PC-3 (cell line): ENCODE results near the gene PLEKHA6. TPM values are rescaled to one million over a fixed set of nuclear protein-coding genes. Genes with fewer than 3 reads are reported as not detected.

Experiments
- ATAC-seq: fragments of 200-7000 bp; cut with Tn5 transposase; 2 replicates; pipeline ENCODE4 v1.9.1; 2020; ENCODE audit warnings: mild to moderate bottlenecking, moderate library complexity
- BruUV-seq: library from RNA; stranded (reverse); fragments of 400-500 nt; replicated peaks from 2 replicates; lab custom pipeline; 2021; lab: Mats Ljungman, UMichigan
- CTCF ChIA-PET: fragments of 300-600 bp; sonication (Branson Sonifier 250); formaldehyde crosslinking; loops from one replicate; lab custom pipeline; 2022; ENCODE audit warnings: antibody characterized with exemption; lab: Charles Lee
- POLR2A ChIA-PET: fragments of 300-600 bp; sonication (Branson Sonifier 250); formaldehyde crosslinking; loops from one replicate; lab custom pipeline; 2022; ENCODE audit warnings: antibody characterized with exemption; ENCODE audit not compliant: unreplicated experiment; lab: Charles Lee
- DNase-seq: peaks from one replicate; pipeline ENCODE4 v3.0.0-alpha.2; 2015
- H2AFZ ChIP-seq: fragments of 300-600 bp; sonication (generic); 2 replicates; pipeline ENCODE4 v1.6.0; 2016; ENCODE audit warnings: antibody characterized with exemption, low read length
- H3F3A ChIP-seq: fragments of 300-600 bp; sonication (generic); one replicate; pipeline ENCODE4 v1.6.0; 2017; ENCODE audit warnings: antibody characterized with exemption, low read length, control low read depth, mild to moderate bottlenecking; ENCODE audit not compliant: unreplicated experiment
- H3K27ac ChIP-seq: fragments of 300-600 bp; sonication (generic); 2 replicates; pipeline ENCODE4 v1.5.1; 2016; ENCODE audit warnings: mild to moderate bottlenecking, low read length
- H3K27me3 ChIP-seq: fragments of 300-600 bp; sonication (generic); 2 replicates; pipeline ENCODE4 v1.6.1; 2016; ENCODE audit warnings: low read length, mixed read lengths
- H3K36me3 ChIP-seq: fragments of 300-600 bp; sonication (generic); 2 replicates; pipeline ENCODE4 v1.6.1; 2016; ENCODE audit warnings: low read depth, mixed run types, low read length, mixed read lengths
- H3K4me1 ChIP-seq: fragments of 300-600 bp; sonication (generic); 2 replicates; pipeline ENCODE4 v1.5.1; 2016; ENCODE audit warnings: low read length; ENCODE audit not compliant: insufficient read depth
- H3K4me2 ChIP-seq: fragments of 300-600 bp; sonication (generic); 2 replicates; pipeline ENCODE4 v1.6.0; 2016; ENCODE audit warnings: low read length
- H3K4me3 ChIP-seq: fragments of 300-600 bp; sonication (generic); 2 replicates; pipeline ENCODE4 v1.5.1; 2016; ENCODE audit warnings: mild to moderate bottlenecking, low read length, mixed read lengths
- H3K79me2 ChIP-seq: fragments of 300-600 bp; sonication (generic); 2 replicates; pipeline ENCODE4 v1.6.1; 2017; ENCODE audit warnings: low read length, mixed read lengths
- H3K9ac ChIP-seq: fragments of 300-600 bp; sonication (generic); 2 replicates; pipeline ENCODE4 v1.6.0; 2016; ENCODE audit warnings: mild to moderate bottlenecking, low read length
- H3K9me2 ChIP-seq: fragments of 300-600 bp; sonication (generic); replicated peaks from 2 replicates; pipeline ENCODE4 v1.6.1; 2016; ENCODE audit warnings: mixed run types, low read length, mixed read lengths
- H3K9me3 ChIP-seq: fragments of 300-600 bp; sonication (generic); 2 replicates; pipeline ENCODE4 v1.6.1; 2016; ENCODE audit warnings: low read length, mixed read lengths
- H4K20me1 ChIP-seq: fragments of 300-600 bp; sonication (generic); 2 replicates; pipeline ENCODE4 v1.6.1; 2016; ENCODE audit warnings: low read length, mixed read lengths
- EZH2 ChIP-seq: fragments of 300-600 bp; sonication (generic); IDR thresholded peaks from one replicate; pipeline ENCODE4 v1.6.1; 2017; ENCODE audit warnings: antibody characterized with exemption, mild to moderate bottlenecking, low read length; ENCODE audit not compliant: unreplicated experiment
- EZH2phosphoT487 ChIP-seq: fragments of 300-600 bp; sonication (generic); IDR thresholded peaks from 2 replicates; pipeline ENCODE4 v1.6.1; 2018; ENCODE audit warnings: mild to moderate bottlenecking, antibody characterized with exemption, low read length, borderline replicate concordance
- intact Hi-C: fragments of 100-400 bp; cut with micrococcal nuclease; formaldehyde crosslinking; loops from 2 replicates; pipeline ENCODE4 v1.9.0; 2023
- total RNA-seq: library from RNA; depleted of rRNA; stranded (reverse); fragments of >200 nt; gene quantifications from 2 replicates; pipeline ENCODE4 v1.2.3, GENCODE V29; 2014
- TF ChIP-seq, protein P1 (sequence below): fragments of 300-600 bp; sonication (generic); conservative IDR thresholded peaks from 2 replicates; pipeline ENCODE4 v1.5.1; 2017; ENCODE audit warnings: antibody characterized with exemption, low read depth, mild to moderate bottlenecking, low read length

PLEKHA6 gene
- total RNA-seq, 1 experiment from 2014 or later = 53.8 TPM

DNA sequence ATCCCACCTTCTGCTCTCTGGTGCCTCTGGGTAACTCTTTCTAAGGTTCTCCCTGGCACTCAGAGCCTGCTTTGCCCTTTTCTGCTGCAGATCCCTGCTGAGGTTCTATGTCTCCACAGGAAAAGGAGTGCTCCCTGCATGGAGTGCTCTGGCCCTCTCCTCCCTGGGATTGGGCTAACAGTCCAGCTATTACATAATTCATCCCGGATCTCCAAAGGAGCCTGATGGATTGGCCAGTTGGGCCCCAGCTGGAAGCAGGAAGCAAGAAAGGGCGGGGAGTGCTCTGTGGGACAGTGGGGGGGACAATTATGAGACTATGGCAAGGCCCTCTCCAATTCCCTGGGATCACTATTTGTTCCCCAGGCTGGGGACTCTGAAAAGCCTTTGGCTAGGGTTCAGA is 94.1 kb downstream of the PLEKHA6 start:
- intact Hi-C loops = no loop called here
- no TSS peak for BruUV-seq
- no peaks in the 10 kb centered on the region for H3K79me2 ChIP-seq
- no peaks in the 10 kb centered on the region for H4K20me1 ChIP-seq
- no peaks in the 10 kb centered on the region for H3K27me3 ChIP-seq
- H3K9me2 ChIP-seq = no peaks in the 10 kb centered on the region
- H3K4me2 ChIP-seq = no peak overlapping the region
- H3K4me3 ChIP-seq = no peak overlapping the region
- H3K9me3 ChIP-seq = no peaks in the 10 kb centered on the region
- no peak for DNase-seq
- POLR2A ChIA-PET = no interaction called here
- no peak for TF ChIP-seq EZH2
- TF ChIP-seq EZH2phosphoT487 = no peak
- no peak overlapping the region for H3K27ac ChIP-seq
- H3K9ac ChIP-seq = no peak overlapping the region
- no peaks in the 10 kb centered on the region for H3F3A ChIP-seq
- no peaks in the 10 kb centered on the region for H3K4me1 ChIP-seq
- ATAC-seq = no peak
- H3K36me3 ChIP-seq = peaks cover 41% of the 10 kb centered on the region
- CTCF ChIA-PET = no interaction called here
- H2AFZ ChIP-seq = no peak overlapping the region

DNA sequence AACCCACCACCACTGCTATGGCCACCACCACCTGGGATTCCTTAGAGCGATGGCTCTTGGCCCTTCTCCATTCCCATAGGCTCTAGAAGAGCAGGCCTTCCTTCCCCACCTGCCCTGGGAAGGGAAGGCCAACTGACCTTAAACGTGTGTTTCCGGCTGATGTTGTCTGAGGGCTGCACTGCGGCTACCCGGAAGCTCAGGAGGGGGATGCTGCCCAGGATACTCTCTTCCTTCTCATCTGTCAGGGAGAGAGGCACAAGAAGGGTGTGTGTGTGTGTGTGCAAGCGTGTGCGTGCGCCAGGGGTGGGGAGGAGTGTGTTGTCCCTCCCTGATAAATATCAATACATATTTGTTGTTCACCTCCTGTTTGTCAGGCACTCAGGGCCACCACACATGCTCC is 94.9 kb downstream of the PLEKHA6 start:
- Histone ChIP-seq H3K4me2 (no peak overlapping the region), H3K4me1 (no peaks in the 10 kb centered on the region), H4K20me1 (no peaks in the 10 kb centered on the region), H3K36me3 (peaks cover 44% of the 10 kb centered on the region), H3K9me2 (no peaks in the 10 kb centered on the region), H3K79me2 (no peaks in the 10 kb centered on the region), H3K27ac (no peak overlapping the region), H3K9ac (no peak overlapping the region), H3F3A (no peaks in the 10 kb centered on the region), H3K27me3 (no peaks in the 10 kb centered on the region), H2AFZ (no peak overlapping the region), H3K4me3 (no peak overlapping the region), H3K9me3 (no peaks in the 10 kb centered on the region)
- no peak for TF ChIP-seq EZH2phosphoT487
- TF ChIP-seq, protein P1, sequence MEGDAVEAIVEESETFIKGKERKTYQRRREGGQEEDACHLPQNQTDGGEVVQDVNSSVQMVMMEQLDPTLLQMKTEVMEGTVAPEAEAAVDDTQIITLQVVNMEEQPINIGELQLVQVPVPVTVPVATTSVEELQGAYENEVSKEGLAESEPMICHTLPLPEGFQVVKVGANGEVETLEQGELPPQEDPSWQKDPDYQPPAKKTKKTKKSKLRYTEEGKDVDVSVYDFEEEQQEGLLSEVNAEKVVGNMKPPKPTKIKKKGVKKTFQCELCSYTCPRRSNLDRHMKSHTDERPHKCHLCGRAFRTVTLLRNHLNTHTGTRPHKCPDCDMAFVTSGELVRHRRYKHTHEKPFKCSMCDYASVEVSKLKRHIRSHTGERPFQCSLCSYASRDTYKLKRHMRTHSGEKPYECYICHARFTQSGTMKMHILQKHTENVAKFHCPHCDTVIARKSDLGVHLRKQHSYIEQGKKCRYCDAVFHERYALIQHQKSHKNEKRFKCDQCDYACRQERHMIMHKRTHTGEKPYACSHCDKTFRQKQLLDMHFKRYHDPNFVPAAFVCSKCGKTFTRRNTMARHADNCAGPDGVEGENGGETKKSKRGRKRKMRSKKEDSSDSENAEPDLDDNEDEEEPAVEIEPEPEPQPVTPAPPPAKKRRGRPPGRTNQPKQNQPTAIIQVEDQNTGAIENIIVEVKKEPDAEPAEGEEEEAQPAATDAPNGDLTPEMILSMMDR = no peak
- TF ChIP-seq EZH2 = no peak
- intact Hi-C loops = no loop called here
- ATAC-seq = no peak
- CTCF ChIA-PET = interaction anchor here (0.6 kb wide), 1 partner anchor 244 kb away, joined by 3 read pairs; no protein-coding TSS in a partner anchor
- POLR2A ChIA-PET = no interaction called here
- no TSS peak for BruUV-seq
- DNase-seq = no peak

DNA sequence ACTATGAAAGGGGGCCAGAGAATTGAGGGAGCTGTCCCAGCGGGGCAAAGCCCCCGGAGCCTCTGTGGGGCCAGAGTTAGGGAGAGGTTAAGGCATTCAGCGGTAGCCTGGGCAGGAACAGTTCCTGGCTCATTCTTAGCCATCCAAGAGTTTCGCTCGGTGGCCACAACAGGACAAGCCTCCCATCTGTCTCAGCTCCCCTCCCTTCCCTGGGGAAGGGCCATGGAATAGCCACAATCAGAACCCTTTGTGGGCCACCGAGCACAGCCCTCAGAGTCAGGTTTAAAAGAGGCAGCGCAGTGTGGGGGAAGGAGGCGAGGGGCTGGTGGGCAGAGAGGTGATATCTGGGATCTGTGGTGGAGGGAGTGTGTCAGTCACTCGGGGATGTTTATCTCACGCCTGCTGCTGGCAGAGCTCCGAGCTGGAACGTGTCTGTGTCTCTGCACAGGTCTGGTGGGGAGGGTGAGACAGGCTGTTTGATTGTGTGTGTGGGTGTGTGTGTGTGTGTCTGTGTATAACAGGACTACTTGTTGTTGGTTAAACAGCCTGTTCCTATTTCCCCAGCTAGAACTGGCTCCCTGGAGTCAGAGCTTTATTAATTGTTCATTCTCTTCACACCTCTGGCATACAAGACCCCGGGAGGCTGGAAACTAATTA is 96.3 kb downstream of the PLEKHA6 start:
- no peaks in the 10 kb centered on the region for H3K27me3 ChIP-seq
- no peaks in the 10 kb centered on the region for H3K9me3 ChIP-seq
- H2AFZ ChIP-seq = no peak overlapping the region
- no peaks in the 10 kb centered on the region for H3F3A ChIP-seq
- H3K9ac ChIP-seq = no peak overlapping the region
- peaks cover 44% of the 10 kb centered on the region for H3K36me3 ChIP-seq
- ChIA-PET CTCF (no interaction called here), POLR2A (no interaction called here)
- DNase-seq (no peak), ATAC-seq (no peak)
- intact Hi-C loops = no loop called here
- no peak overlapping the region for H3K4me3 ChIP-seq
- BruUV-seq = no TSS peak
- no peak for TF ChIP-seq EZH2
- TF ChIP-seq, protein P1 = no peak
- TF ChIP-seq EZH2phosphoT487 = no peak
- no peaks in the 10 kb centered on the region for H3K4me1 ChIP-seq
- no peaks in the 10 kb centered on the region for H3K79me2 ChIP-seq
- no peaks in the 10 kb centered on the region for H4K20me1 ChIP-seq
- no peak overlapping the region for H3K27ac ChIP-seq
- no peaks in the 10 kb centered on the region for H3K9me2 ChIP-seq
- no peak overlapping the region for H3K4me2 ChIP-seq
